Type B pancreatic cell (in vitro differentiated cells): ENCODE measurements around the gene TPI1. TPM values are rescaled to one million over a fixed set of nuclear protein-coding genes. Genes with fewer than 3 reads are reported as not detected.

Experiments
- DNase-seq: peaks from one replicate; pipeline ENCODE4 v3.0.0; 2021; ENCODE audit warnings: mixed read lengths; ENCODE audit not compliant: unreplicated experiment; ENCODE audit errors: extremely low spot score
- H3K27ac Mint-ChIP-seq: 2 replicates; pipeline ENCODE4 v1.8.0; 2021; ENCODE audit warnings: mild to moderate bottlenecking, mixed read lengths
- H3K27me3 Mint-ChIP-seq: 2 replicates; pipeline ENCODE4 v1.8.0; 2021; ENCODE audit warnings: mixed read lengths
- H3K36me3 Mint-ChIP-seq: 2 replicates; pipeline ENCODE4 v1.8.0; 2021; ENCODE audit warnings: mixed read lengths
- H3K4me1 Mint-ChIP-seq: one replicate; pipeline ENCODE4 v1.8.0; 2021; ENCODE audit warnings: mixed read lengths; ENCODE audit not compliant: unreplicated experiment
- H3K4me3 Mint-ChIP-seq: 2 replicates; pipeline ENCODE4 v1.8.0; 2021; ENCODE audit warnings: mild to moderate bottlenecking, mixed read lengths
- H3K9me3 Mint-ChIP-seq: 2 replicates; pipeline ENCODE4 v1.8.0; 2021; ENCODE audit warnings: mixed read lengths
- CTCF ChIP-seq: fragments of 200-600 bp; sonication (generic); conservative IDR thresholded peaks from 2 replicates; pipeline ENCODE4 v1.5.0; 2021; ENCODE audit warnings: antibody characterized with exemption, mild to moderate bottlenecking
- total RNA-seq: library from RNA; stranded (reverse); gene quantifications from 2 replicates; pipeline ENCODE4 v1.2.1, GENCODE V29; 2021; ENCODE audit warnings: low replicate concordance

TPI1 gene
- total RNA-seq, 1 donor from 2014 or later, result 565 TPM

- Mint-ChIP-seq H3K4me1 (peaks cover 12% of the 10 kb centered on the region), H3K9me3 (no peaks in the 10 kb centered on the region), H3K4me3 (peak within 1 kb of the TSS; percentile 94), H3K36me3 (peaks cover 24% of the 10 kb centered on the region), H3K27ac (peak within 1 kb of the TSS; percentile 98), H3K27me3 (peaks cover 2% of the 10 kb centered on the region)
- DNase-seq, result peak; percentile 92
- TF ChIP-seq CTCF, result no peak
These were observed 16.0 kb upstream of the TPI1 start, which contains the start of gene CDCA3 for GRCh38 chr12:6851153-6851920. Gene CDCA3, minus strand, starts transcription at chr12:6851286. Its CDS starts 334 bp downstream, at chr12:6850952.

- Mint-ChIP-seq H3K36me3 (peaks cover 20% of the 10 kb centered on the region), H3K27me3 (peaks cover 2% of the 10 kb centered on the region), H3K27ac (peak within 1 kb of the TSS; percentile 98), H3K9me3 (no peaks in the 10 kb centered on the region), H3K4me3 (peak within 1 kb of the TSS; percentile 94), H3K4me1 (peaks cover 12% of the 10 kb centered on the region)
- no peak for TF ChIP-seq CTCF
- peak; percentile 98 for DNase-seq
These were observed 15.2 kb upstream of the TPI1 start, which contains the start of gene USP5 for GRCh38 chr12:6851921-6852650. Gene USP5, plus strand, starts transcription at chr12:6852150. Its CDS starts 30 bp downstream, at chr12:6852180.

- peak overlapping the region; percentile 94 for H3K4me3 Mint-ChIP-seq
- peaks cover 21% of the 10 kb centered on the region for H3K36me3 Mint-ChIP-seq
- peaks cover 2% of the 10 kb centered on the region for H3K27me3 Mint-ChIP-seq
- TF ChIP-seq CTCF, result no peak
- no peak for DNase-seq
- H3K4me1 Mint-ChIP-seq, result peaks cover 12% of the 10 kb centered on the region
- peak overlapping the region; percentile 98 for H3K27ac Mint-ChIP-seq
- no peaks in the 10 kb centered on the region for H3K9me3 Mint-ChIP-seq
These were observed 14.5 kb upstream of the TPI1 start for GRCh38 chr12:6852651-6853354.

- no peak for DNase-seq
- no peak for TF ChIP-seq CTCF
- Mint-ChIP-seq H3K4me3 (peak overlapping the region; percentile 94), H3K36me3 (peaks cover 26% of the 10 kb centered on the region), H3K4me1 (peaks cover 12% of the 10 kb centered on the region), H3K27me3 (peaks cover 2% of the 10 kb centered on the region), H3K9me3 (no peaks in the 10 kb centered on the region), H3K27ac (peak overlapping the region; percentile 98)
These were observed 13.7 kb upstream of the TPI1 start for GRCh38 chr12:6853626-6854025.

GRCh38 chr12:6854036-6854435 is 13.3 kb upstream of the TPI1 start:
- peak overlapping the region; percentile 94 for H3K4me3 Mint-ChIP-seq
- no peak for TF ChIP-seq CTCF
- H3K27me3 Mint-ChIP-seq, result peaks cover 2% of the 10 kb centered on the region
- peaks cover 12% of the 10 kb centered on the region for H3K4me1 Mint-ChIP-seq
- no peak for DNase-seq
- H3K9me3 Mint-ChIP-seq, result no peaks in the 10 kb centered on the region
- peak overlapping the region; percentile 98 for H3K27ac Mint-ChIP-seq
- peaks cover 26% of the 10 kb centered on the region for H3K36me3 Mint-ChIP-seq
